Hepatic stellate cell (primary cell): ENCODE results near the gene MACROD2.

Experiments
- DNase-seq: peaks from one replicate; pipeline ENCODE4 v3.0.0; 2011; ENCODE audit warnings: low spot score

Gene MACROD2

GRCh38 chr20:14062786-14063185 lies 67.5 kb downstream of the MACROD2 start:
- DNase-seq: no peak

GRCh38 chr20:14064333-14064732 lies 69.0 kb downstream of the MACROD2 start:
- no peak for DNase-seq

GRCh38 chr20:14064921-14065320 lies 69.6 kb downstream of the MACROD2 start:
- no peak for DNase-seq

GRCh38 chr20:14065774-14066173 lies 70.5 kb downstream of the MACROD2 start:
- no peak for DNase-seq

- no peak for DNase-seq
Observed at GRCh38 chr20:14067603-14068002, 72.3 kb downstream of the MACROD2 start.

- DNase-seq: no peak
Observed at GRCh38 chr20:14069796-14070195, 74.5 kb downstream of the MACROD2 start.

GRCh38 chr20:14093652-14094051 lies 98.3 kb downstream of the MACROD2 start:
- no peak for DNase-seq

GRCh38 chr20:14098261-14098660 lies 102.9 kb downstream of the MACROD2 start:
- no peak for DNase-seq

- DNase-seq: no peak
Observed at GRCh38 chr20:14113416-14113815, 118.1 kb downstream of the MACROD2 start.

GRCh38 chr20:14114065-14114704 lies 118.9 kb downstream of the MACROD2 start:
- no peak for DNase-seq

GRCh38 chr20:14116037-14116436 lies 120.7 kb downstream of the MACROD2 start:
- no peak for DNase-seq

- no peak for DNase-seq
Observed at GRCh38 chr20:14117768-14118167, 122.5 kb downstream of the MACROD2 start.

GRCh38 chr20:14126856-14127255 lies 131.5 kb downstream of the MACROD2 start:
- DNase-seq: no peak

- DNase-seq: no peak
Observed at GRCh38 chr20:14127514-14128223, 132.4 kb downstream of the MACROD2 start.

GRCh38 chr20:14134004-14134403 lies 138.7 kb downstream of the MACROD2 start:
- DNase-seq: no peak

GRCh38 chr20:14142171-14142570 lies 146.9 kb downstream of the MACROD2 start:
- DNase-seq: peak; percentile 11

GRCh38 chr20:14142964-14143627 lies 147.8 kb downstream of the MACROD2 start:
- no peak for DNase-seq

GRCh38 chr20:14148042-14148441 lies 152.7 kb downstream of the MACROD2 start:
- no peak for DNase-seq

GRCh38 chr20:14155361-14155760 lies 160.0 kb downstream of the MACROD2 start:
- no peak for DNase-seq

GRCh38 chr20:14178528-14178927 lies 183.2 kb downstream of the MACROD2 start:
- DNase-seq: no peak

GRCh38 chr20:14178952-14179351 lies 183.6 kb downstream of the MACROD2 start:
- DNase-seq: no peak

- DNase-seq: peak; percentile 14
Observed at GRCh38 chr20:14189794-14190402, 194.6 kb downstream of the MACROD2 start.

GRCh38 chr20:14191559-14191958 lies 196.2 kb downstream of the MACROD2 start:
- no peak for DNase-seq
